Suprapubic skin (tissue), 4 donors: ENCODE measurements around the gene FGF12.

ENCODE experiments used
- CTCF ChIP-seq, 2 donors: fragments of 200-600 bp in 1 of 2; fragments of 450-650 bp in 1 of 2; sonication (generic) in 1 of 2; IDR thresholded peaks; one replicate each; pipeline ENCODE4 v1.5.1; 2016 to 2019; ENCODE audit warnings: antibody characterized with exemption in 2 of 2, mild to moderate bottlenecking in 1 of 2, moderate library complexity in 1 of 2
- EP300 ChIP-seq: sonication (generic); formaldehyde crosslinking; IDR thresholded peaks from one replicate; pipeline ENCODE4 v1.6.1; 2017; ENCODE audit warnings: antibody characterized with exemption
- POLR2A ChIP-seq, 2 donors: fragments of 450-650 bp; IDR thresholded peaks; one replicate each; pipeline ENCODE4 v1.6.1; 2017; ENCODE audit warnings: antibody characterized with exemption in 2 of 2, mild to moderate bottlenecking in 2 of 2, moderate library complexity in 2 of 2
- POLR2AphosphoS5 ChIP-seq, 3 donors: sonication (generic); formaldehyde crosslinking; IDR thresholded peaks; one replicate each; pipeline ENCODE4 v1.6.1; 2017; ENCODE audit warnings: antibody characterized with exemption in 3 of 3

DNA sequence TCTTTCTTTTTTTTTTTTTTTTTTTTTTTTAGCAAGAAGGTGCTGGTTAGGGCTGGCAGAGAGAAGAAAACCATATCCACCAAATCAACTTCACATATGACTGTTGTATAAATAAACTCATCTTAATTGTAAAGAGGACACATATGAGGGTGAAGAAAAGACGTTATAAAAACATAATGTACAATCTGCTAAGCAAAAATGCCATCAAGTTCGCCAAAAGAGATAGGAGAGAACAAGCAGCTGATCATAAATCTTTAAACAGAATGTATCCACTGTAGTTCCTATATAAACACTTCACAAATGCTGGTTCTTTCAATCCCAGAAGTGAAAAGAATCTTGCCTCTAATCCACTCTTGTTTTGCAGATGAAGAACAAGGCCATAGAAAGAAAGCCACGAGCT, 9.2 kb downstream of the FGF12 start:
- TF ChIP-seq POLR2A (IDR thresholded peaks at IDR 0.05) (no peak), CTCF (IDR thresholded peaks at IDR 0.05) (no peak), EP300 (no peak), POLR2AphosphoS5 (IDR thresholded peaks at IDR 0.05) (no peak)
